ENCODE results near the gene STXBP5L.
"Not testable (repeated sequence)": the region's sequence is repeated elsewhere in the genome, so short reads cannot be mapped to it uniquely, and the experiment has no call there.

STXBP5L gene

GRCh38 chr3:120908030-120908794, at the start of gene STXBP5L:
Gene STXBP5L (plus strand): TSS chr3:120908205. CDS start chr3:120909579, 1,374 bp downstream.
- peak; percentile 100 for DNase-seq

GRCh38 chr3:120858521-120858920, 49.5 kb upstream of the STXBP5L start:
- no peak for DNase-seq

GRCh38 chr3:120864541-120864940, 43.5 kb upstream of the STXBP5L start:
- DNase-seq: no peak

GRCh38 chr3:120875507-120875906, 32.5 kb upstream of the STXBP5L start:
- DNase-seq: no peak

- DNase-seq: no peak
Measured at GRCh38 chr3:120875989-120876388, 32.0 kb upstream of the STXBP5L start.

GRCh38 chr3:120879411-120879810, 28.6 kb upstream of the STXBP5L start:
- no peak for DNase-seq

- DNase-seq: no peak
Measured at GRCh38 chr3:120892921-120893320, 15.1 kb upstream of the STXBP5L start.

GRCh38 chr3:120894316-120895057, 13.5 kb upstream of the STXBP5L start:
- no peak for DNase-seq

GRCh38 chr3:120901716-120902115, 6.3 kb upstream of the STXBP5L start:
- DNase-seq: not testable (repeated sequence)

- peak; percentile 7 for DNase-seq
Measured at GRCh38 chr3:120903221-120903620, 4.8 kb upstream of the STXBP5L start.

- no peak for DNase-seq
Measured at GRCh38 chr3:120907659-120908029, 361 bp upstream of the STXBP5L start.

- peak; percentile 89 for DNase-seq
Measured at GRCh38 chr3:120908795-120909601, 993 bp downstream of the STXBP5L start.

GRCh38 chr3:120909602-120909878, 1.5 kb downstream of the STXBP5L start:
- DNase-seq: peak; percentile 48

GRCh38 chr3:120926146-120926545, 18.1 kb downstream of the STXBP5L start:
- DNase-seq: no peak

GRCh38 chr3:120928991-120929390, 21.0 kb downstream of the STXBP5L start:
- no peak for DNase-seq

- no peak for DNase-seq
Measured at GRCh38 chr3:120931593-120931992, 23.6 kb downstream of the STXBP5L start.

GRCh38 chr3:120956143-120956542, 48.1 kb downstream of the STXBP5L start:
- no peak for DNase-seq

- DNase-seq: no peak
Measured at GRCh38 chr3:120982608-120983320, 74.8 kb downstream of the STXBP5L start.

GRCh38 chr3:120983321-120983665, 75.3 kb downstream of the STXBP5L start:
- DNase-seq: no peak

GRCh38 chr3:120983841-120984240, 75.8 kb downstream of the STXBP5L start:
- no peak for DNase-seq

- no peak for DNase-seq
Measured at GRCh38 chr3:120985242-120985641, 77.2 kb downstream of the STXBP5L start.

- DNase-seq: no peak
Measured at GRCh38 chr3:120988994-120989393, 81.0 kb downstream of the STXBP5L start.

GRCh38 chr3:121018917-121019321, 110.9 kb downstream of the STXBP5L start:
- no peak for DNase-seq
